Measurements from ENCODE around the gene SAMD5.
"Not testable (repeated sequence)": the region's sequence is repeated elsewhere in the genome, so short reads cannot be mapped to it uniquely, and the experiment has no call there.

Gene SAMD5

GRCh38 chr6:147534116-147534860, 25.8 kb downstream of the SAMD5 start:
- ChIA-PET POLR2A (no interaction called here), CTCF (no interaction called here)
- DNase-seq (ENCODE audit: extremely low spot score), result no peak
- TF ChIP-seq, protein P1, sequence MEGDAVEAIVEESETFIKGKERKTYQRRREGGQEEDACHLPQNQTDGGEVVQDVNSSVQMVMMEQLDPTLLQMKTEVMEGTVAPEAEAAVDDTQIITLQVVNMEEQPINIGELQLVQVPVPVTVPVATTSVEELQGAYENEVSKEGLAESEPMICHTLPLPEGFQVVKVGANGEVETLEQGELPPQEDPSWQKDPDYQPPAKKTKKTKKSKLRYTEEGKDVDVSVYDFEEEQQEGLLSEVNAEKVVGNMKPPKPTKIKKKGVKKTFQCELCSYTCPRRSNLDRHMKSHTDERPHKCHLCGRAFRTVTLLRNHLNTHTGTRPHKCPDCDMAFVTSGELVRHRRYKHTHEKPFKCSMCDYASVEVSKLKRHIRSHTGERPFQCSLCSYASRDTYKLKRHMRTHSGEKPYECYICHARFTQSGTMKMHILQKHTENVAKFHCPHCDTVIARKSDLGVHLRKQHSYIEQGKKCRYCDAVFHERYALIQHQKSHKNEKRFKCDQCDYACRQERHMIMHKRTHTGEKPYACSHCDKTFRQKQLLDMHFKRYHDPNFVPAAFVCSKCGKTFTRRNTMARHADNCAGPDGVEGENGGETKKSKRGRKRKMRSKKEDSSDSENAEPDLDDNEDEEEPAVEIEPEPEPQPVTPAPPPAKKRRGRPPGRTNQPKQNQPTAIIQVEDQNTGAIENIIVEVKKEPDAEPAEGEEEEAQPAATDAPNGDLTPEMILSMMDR (IDR thresholded peaks at IDR 0.05; ENCODE audit: control extremely low read depth, extremely low read depth, low read depth, missing control alignments), result no peak

GRCh38 chr6:147538821-147539220, 30.3 kb downstream of the SAMD5 start:
- POLR2A ChIA-PET, result no interaction called here
- CTCF ChIA-PET, result no interaction called here
- DNase-seq (ENCODE audit: extremely low spot score), result no peak
- TF ChIP-seq, protein P1 (IDR thresholded peaks at IDR 0.05; ENCODE audit: control extremely low read depth, extremely low read depth, low read depth, missing control alignments), result no peak

DNA sequence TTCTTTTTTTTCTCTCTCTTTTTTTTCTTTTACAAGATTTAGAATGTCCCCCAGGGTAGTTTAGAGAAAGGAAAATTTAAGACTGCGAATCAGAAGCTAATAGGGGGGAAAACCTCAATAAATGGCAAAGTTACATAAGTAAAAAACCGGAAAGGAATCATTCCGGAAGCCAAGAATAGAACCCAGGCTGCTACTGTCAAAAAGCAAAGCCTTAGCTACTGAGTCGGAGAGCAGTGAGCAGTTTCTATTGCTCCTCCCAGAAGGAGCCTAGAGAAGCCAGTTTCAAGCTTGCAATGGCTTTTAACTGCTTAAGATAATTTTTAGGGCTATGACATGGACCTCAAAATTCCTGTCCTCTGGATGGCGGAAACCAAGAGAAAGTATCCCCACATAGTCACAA, 31.6 kb downstream of the SAMD5 start:
- POLR2A ChIA-PET, result no interaction called here
- TF ChIP-seq, protein P1 (IDR thresholded peaks at IDR 0.05; ENCODE audit: control extremely low read depth, extremely low read depth, low read depth, missing control alignments), result no peak
- CTCF ChIA-PET, result no interaction called here
- no peak for DNase-seq (ENCODE audit: extremely low spot score)

- DNase-seq (ENCODE audit: extremely low spot score); CTCF ChIA-PET; POLR2A ChIA-PET: not testable (repeated sequence)
These were observed 33.9 kb downstream of the SAMD5 start for GRCh38 chr6:147542436-147542835.

- POLR2A ChIA-PET, result no interaction called here
- TF ChIP-seq, protein P1 (IDR thresholded peaks at IDR 0.05; ENCODE audit: control extremely low read depth, extremely low read depth, low read depth, missing control alignments), result no peak
- DNase-seq (ENCODE audit: extremely low spot score), result no peak
- CTCF ChIA-PET, result no interaction called here
These were observed 35.9 kb downstream of the SAMD5 start for GRCh38 chr6:147544420-147544819.

GRCh38 chr6:147546501-147547368, 38.2 kb downstream of the SAMD5 start:
- CTCF ChIA-PET, result interaction anchor here (0.9 to 1.1 kb wide), 3 partner anchors 10 to 44 kb away, joined by 3 to 4 read pairs (median 3); no protein-coding TSS in a partner anchor
- TF ChIP-seq, protein P1 (IDR thresholded peaks at IDR 0.05; ENCODE audit: control extremely low read depth, extremely low read depth, low read depth, missing control alignments), result no peak
- POLR2A ChIA-PET, result no interaction called here
- DNase-seq (ENCODE audit: extremely low spot score), result no peak
